Cerebellar nuclear complex (tissue), 1 donor: ENCODE data around the gene FABP7.
A peak's percentile ranks its signal among the peaks of the same experiment; 100 is the strongest.

Experiments used
- DNase-seq, 2 experiments: peaks; one replicate each; lab custom pipeline; 2025; lab: John Stamatoyannopoulos, UW

FABP7 gene

GRCh38 chr6:122758927-122759334 is 20.6 kb upstream of the FABP7 start:
- DNase-seq = no peak

- DNase-seq = no peak
Measured at GRCh38 chr6:122760330-122760729, 19.2 kb upstream of the FABP7 start.

GRCh38 chr6:122766256-122766655 is 13.3 kb upstream of the FABP7 start:
- no peak for DNase-seq

- no peak for DNase-seq
Measured at GRCh38 chr6:122770835-122771601, 8.5 kb upstream of the FABP7 start.

- no peak for DNase-seq
Measured at GRCh38 chr6:122772724-122773415, 6.6 kb upstream of the FABP7 start.

GRCh38 chr6:122775975-122776374 is 3.5 kb upstream of the FABP7 start:
- DNase-seq = no peak

GRCh38 chr6:122778302-122778701 is 1.2 kb upstream of the FABP7 start:
- DNase-seq = no peak

GRCh38 chr6:122778985-122779661 is 393 bp upstream of the FABP7 start:
- DNase-seq = peak; percentile 68 to 96

- DNase-seq = no peak
Measured at GRCh38 chr6:122780114-122780513, 598 bp downstream of the FABP7 start.

- DNase-seq = no peak
Measured at GRCh38 chr6:122781716-122782115, 2.2 kb downstream of the FABP7 start.

GRCh38 chr6:122783401-122783800 is 3.9 kb downstream of the FABP7 start:
- no peak for DNase-seq

- no peak for DNase-seq
Measured at GRCh38 chr6:122785891-122786290, 6.4 kb downstream of the FABP7 start.

- DNase-seq = no peak
Measured at GRCh38 chr6:122787721-122788120, 8.2 kb downstream of the FABP7 start.

GRCh38 chr6:122788208-122788607 is 8.7 kb downstream of the FABP7 start:
- no peak for DNase-seq

- no peak for DNase-seq
Measured at GRCh38 chr6:122788663-122789181, 9.2 kb downstream of the FABP7 start.

- DNase-seq = peak; percentile 5 to 38
Measured at GRCh38 chr6:122789182-122790027, 9.9 kb downstream of the FABP7 start, which contains the start of gene SMPDL3A. TSS of gene SMPDL3A (plus strand) at chr6:122789258. CDS start at chr6:122789347, 89 bp downstream.

GRCh38 chr6:122790028-122790422 is 10.5 kb downstream of the FABP7 start:
- no peak for DNase-seq

GRCh38 chr6:122790423-122791309 is 11.2 kb downstream of the FABP7 start:
- no peak for DNase-seq

- no peak for DNase-seq
Measured at GRCh38 chr6:122791310-122791679, 11.8 kb downstream of the FABP7 start.

- no peak for DNase-seq
Measured at GRCh38 chr6:122792766-122793165, 13.2 kb downstream of the FABP7 start.

GRCh38 chr6:122797537-122797936 is 18.0 kb downstream of the FABP7 start:
- DNase-seq = no peak
